Measurements from ENCODE around the gene NXPH4. TPM values are rescaled to one million over a fixed set of nuclear protein-coding genes. Genes with fewer than 3 reads are reported as not detected.

The NXPH4 gene
- total RNA-seq (under 1 TPM; 0.41 to 0.55 TPM), polyA plus RNA-seq (not detected), total RNA-seq (0 to 0.17 (median 0) reads per million in 6 experiments)

- peaks cover 36 to 57% (median 54%) of the 10 kb centered on the region in 4 donors for H3K4me1 Mint-ChIP-seq
- peaks cover 47 to 80% (median 66%) of the 10 kb centered on the region in 5 donors for H3K27me3 Mint-ChIP-seq
- POLR2A ChIA-PET: interaction anchor here (1.1 to 5.1 kb wide), 3 partner anchors 13 to 24 kb away, joined by 3 to 72 read pairs (median 28); partner anchors contain the start of gene SHMT2
Measured at GRCh38 chr12:57216014-57216911, at the start of gene NXPH4. Gene NXPH4 (plus strand): TSS chr12:57216794. CDS start chr12:57216970, 176 bp downstream.

GRCh38 chr12:57166971-57167371, 49.6 kb upstream of the NXPH4 start:
- no peak overlapping the region for H3K4me3 Mint-ChIP-seq
- H3K27ac Mint-ChIP-seq: peak overlapping the region in 2 of 10 donors; percentile 55 to 84
- H3K27me3 Mint-ChIP-seq: no peaks in the 10 kb centered on the region
- H3K36me3 Mint-ChIP-seq: no peaks in the 10 kb centered on the region
- H3K9me3 Mint-ChIP-seq: no peaks in the 10 kb centered on the region
- H3K4me1 Mint-ChIP-seq: peaks cover 0 to 6% (median 0%) of the 10 kb centered on the region in 4 donors
- ATAC-seq (no peak), DNase-seq (no peak)
- POLR2A ChIA-PET: no interaction called here

More at GRCh38 chr12:57216014-57216911, at the start of gene NXPH4:
- ATAC-seq (peak; percentile 9 to 31), DNase-seq (peak in 6 of 10 donors; percentile 28 to 73 (median 46))
- Mint-ChIP-seq H3K9me3 (no peaks in the 10 kb centered on the region), H3K4me3 (peak within 1 kb of the TSS; percentile 66 to 90 (median 86)), H3K27ac (peak within 1 kb of the TSS in 5 of 10 donors; percentile 35 to 90 (median 68)), H3K36me3 (peaks cover 0 to 6% (median 0%) of the 10 kb centered on the region in 3 donors)

DNA sequence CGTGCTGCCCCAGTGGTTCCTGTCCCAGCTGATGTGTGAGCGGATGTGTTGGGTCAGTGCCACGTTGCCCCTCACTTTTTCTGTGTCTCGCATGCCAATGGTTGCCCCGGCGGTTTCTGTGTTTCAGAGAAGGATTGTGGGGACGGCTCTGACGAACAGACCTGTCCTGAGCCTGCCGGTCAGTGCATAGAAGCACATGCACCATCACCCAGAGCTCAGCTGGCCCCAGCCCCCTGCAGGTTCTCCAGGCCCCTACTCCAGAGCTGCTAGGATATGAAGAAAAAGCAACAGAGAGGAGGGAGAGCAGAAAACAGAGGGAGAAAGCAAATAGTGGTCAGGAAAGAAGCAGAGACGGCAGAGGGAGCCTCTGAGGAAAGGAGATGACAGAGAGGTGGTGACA, 48.5 kb upstream of the NXPH4 start:
- DNase-seq (no peak), ATAC-seq (no peak)
- peaks cover 0 to 1% (median under 1%) of the 10 kb centered on the region in 5 donors for H3K27me3 Mint-ChIP-seq
- peaks cover 0 to 7% (median 0%) of the 10 kb centered on the region in 4 donors for H3K4me1 Mint-ChIP-seq
- no peaks in the 10 kb centered on the region for H3K36me3 Mint-ChIP-seq
- no peak overlapping the region for H3K4me3 Mint-ChIP-seq
- no peaks in the 10 kb centered on the region for H3K9me3 Mint-ChIP-seq
- no peak overlapping the region for H3K27ac Mint-ChIP-seq
- POLR2A ChIA-PET: no interaction called here

GRCh38 chr12:57169046-57169795, 47.4 kb upstream of the NXPH4 start:
- POLR2A ChIA-PET: no interaction called here
- ATAC-seq (no peak), DNase-seq (no peak)
- Mint-ChIP-seq H3K27ac (no peak overlapping the region), H3K36me3 (no peaks in the 10 kb centered on the region), H3K27me3 (peaks cover 0 to 3% (median 1%) of the 10 kb centered on the region in 5 donors), H3K4me1 (peaks cover 0 to 8% (median 0%) of the 10 kb centered on the region in 4 donors), H3K4me3 (no peak overlapping the region), H3K9me3 (no peaks in the 10 kb centered on the region)

DNA sequence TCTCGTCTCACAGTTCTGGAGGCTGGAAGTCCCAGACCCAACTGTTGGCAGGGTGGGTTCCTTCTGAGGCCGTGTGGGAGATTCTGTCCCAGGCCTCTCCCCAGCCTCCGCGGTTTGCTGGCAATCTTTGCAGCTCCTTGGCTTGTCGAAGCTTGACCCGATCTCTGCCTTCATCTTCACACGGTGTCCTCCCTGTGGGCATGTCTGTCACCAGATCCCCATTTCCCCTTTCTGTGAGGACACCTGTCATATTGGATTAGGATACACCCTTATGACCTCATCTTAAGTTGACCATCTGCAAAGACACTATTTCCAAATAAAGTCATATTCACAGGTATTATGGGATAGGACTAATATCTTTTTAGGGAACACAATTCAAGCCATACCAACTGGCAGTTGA, 46.6 kb upstream of the NXPH4 start:
- Mint-ChIP-seq H3K4me1 (peaks cover 0 to 8% (median 0%) of the 10 kb centered on the region in 4 donors), H3K27ac (no peak overlapping the region)
- POLR2A ChIA-PET: no interaction called here

GRCh38 chr12:57170408-57170807, 46.2 kb upstream of the NXPH4 start:
- no peaks in the 10 kb centered on the region for H3K9me3 Mint-ChIP-seq
- H3K4me3 Mint-ChIP-seq: no peak overlapping the region
- H3K4me1 Mint-ChIP-seq: peaks cover 0 to 8% (median 0%) of the 10 kb centered on the region in 4 donors
- no peak for ATAC-seq
- peak overlapping the region in 2 of 10 donors; percentile 39 to 63 for H3K27ac Mint-ChIP-seq
- no peaks in the 10 kb centered on the region for H3K36me3 Mint-ChIP-seq
- peaks cover 0 to 3% (median 1%) of the 10 kb centered on the region in 5 donors for H3K27me3 Mint-ChIP-seq
- POLR2A ChIA-PET: no interaction called here
- no peak for DNase-seq

More for the DNA sequence above, 46.6 kb upstream of the NXPH4 start:
- no peak overlapping the region for H3K4me3 Mint-ChIP-seq
- H3K36me3 Mint-ChIP-seq: no peaks in the 10 kb centered on the region
- ATAC-seq: no peak
- H3K27me3 Mint-ChIP-seq: peaks cover 0 to 3% (median 1%) of the 10 kb centered on the region in 5 donors
- no peaks in the 10 kb centered on the region for H3K9me3 Mint-ChIP-seq
- DNase-seq: no peak

DNA sequence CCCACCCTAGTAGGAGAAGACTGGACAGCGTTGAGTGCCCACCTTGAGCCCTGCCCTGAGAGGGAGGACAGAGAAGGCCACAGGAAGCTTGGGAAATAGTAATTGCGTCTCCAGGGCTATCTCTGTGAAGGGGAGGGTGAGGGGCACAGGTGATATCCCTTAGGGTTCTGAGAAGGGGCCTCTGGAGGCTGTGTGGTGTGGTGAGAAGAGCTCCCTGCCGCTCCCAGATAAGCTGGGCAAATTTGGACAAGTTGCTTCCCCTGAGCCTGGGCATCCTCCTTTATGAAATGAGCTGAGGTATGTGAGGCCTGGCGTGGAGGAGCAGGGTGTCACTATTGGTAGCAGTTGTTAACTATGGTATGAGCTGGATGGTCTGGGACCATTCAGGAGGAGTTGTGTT, 45.7 kb upstream of the NXPH4 start:
- H3K27ac Mint-ChIP-seq: peak overlapping the region in 1 of 10 donors; percentile 63
- no peaks in the 10 kb centered on the region for H3K9me3 Mint-ChIP-seq
- H3K36me3 Mint-ChIP-seq: no peaks in the 10 kb centered on the region
- peaks cover 0 to 3% (median 1%) of the 10 kb centered on the region in 5 donors for H3K27me3 Mint-ChIP-seq
- peaks cover 0 to 10% (median under 1%) of the 10 kb centered on the region in 4 donors for H3K4me1 Mint-ChIP-seq
- DNase-seq (no peak), ATAC-seq (no peak)
- no peak overlapping the region for H3K4me3 Mint-ChIP-seq
- POLR2A ChIA-PET: no interaction called here

DNA sequence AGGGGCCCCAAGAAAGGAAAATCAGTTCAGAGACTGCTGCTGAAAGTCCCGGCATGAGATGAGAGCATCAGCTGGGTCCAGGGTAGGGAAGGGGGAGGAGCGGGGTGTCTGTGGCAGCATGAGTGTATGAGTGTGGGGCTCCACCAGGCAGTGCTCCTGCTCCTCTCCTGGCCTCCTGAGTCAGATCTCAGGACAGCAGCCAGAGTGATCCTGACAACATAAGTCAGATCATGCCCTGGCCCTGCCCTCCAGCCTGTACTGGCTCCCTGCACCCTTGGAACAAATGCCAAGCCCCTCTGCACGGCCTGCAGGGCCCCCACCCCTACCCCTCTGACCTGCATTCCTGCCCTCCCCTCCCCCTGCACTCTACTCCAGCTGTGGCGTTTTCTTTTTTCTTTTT, 44.9 kb upstream of the NXPH4 start:
- Mint-ChIP-seq H3K4me3 (no peak overlapping the region), H3K9me3 (no peaks in the 10 kb centered on the region), H3K27me3 (peaks cover 0 to 3% (median 1%) of the 10 kb centered on the region in 5 donors), H3K36me3 (no peaks in the 10 kb centered on the region), H3K4me1 (peaks cover 0 to 11% (median 1%) of the 10 kb centered on the region in 4 donors), H3K27ac (no peak overlapping the region)
- ATAC-seq (no peak), DNase-seq (no peak)
- POLR2A ChIA-PET: no interaction called here

DNA sequence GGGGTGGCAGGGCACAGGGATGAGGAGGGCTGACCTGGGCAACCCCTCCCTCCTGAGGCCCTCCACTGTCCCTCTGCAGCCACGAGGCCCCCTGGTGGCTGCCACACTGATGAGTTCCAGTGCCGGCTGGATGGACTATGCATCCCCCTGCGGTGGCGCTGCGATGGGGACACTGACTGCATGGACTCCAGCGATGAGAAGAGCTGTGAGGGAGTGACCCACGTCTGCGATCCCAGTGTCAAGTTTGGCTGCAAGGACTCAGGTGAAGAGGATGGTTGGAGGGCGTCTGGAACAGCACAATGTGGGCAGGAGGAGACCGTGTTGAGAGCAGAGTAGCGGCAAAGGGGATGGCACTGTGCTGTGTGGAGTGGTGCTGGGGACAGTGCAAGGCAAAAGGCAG, 43.5 kb upstream of the NXPH4 start:
- Mint-ChIP-seq H3K27ac (peak overlapping the region in 1 of 10 donors; percentile 43), H3K4me3 (no peak overlapping the region), H3K4me1 (peaks cover 0 to 11% (median 1%) of the 10 kb centered on the region in 4 donors), H3K27me3 (peaks cover 0 to 3% (median 1%) of the 10 kb centered on the region in 5 donors), H3K36me3 (no peaks in the 10 kb centered on the region), H3K9me3 (no peaks in the 10 kb centered on the region)
- DNase-seq: peak in 3 of 10 donors; percentile 7 to 12 (median 9)
- POLR2A ChIA-PET: interaction anchor here (0.7 kb wide), 1 partner anchor 49 kb away, joined by 4 read pairs; no protein-coding TSS in a partner anchor
- ATAC-seq: peak in 1 of 2 donors; percentile 61

- DNase-seq (no peak), ATAC-seq (no peak)
- H3K4me3 Mint-ChIP-seq: no peak overlapping the region
- H3K36me3 Mint-ChIP-seq: no peaks in the 10 kb centered on the region
- H3K4me1 Mint-ChIP-seq: peaks cover 0 to 11% (median 1%) of the 10 kb centered on the region in 4 donors
- peaks cover 0 to 3% (median 1%) of the 10 kb centered on the region in 5 donors for H3K27me3 Mint-ChIP-seq
- POLR2A ChIA-PET: no interaction called here
- no peaks in the 10 kb centered on the region for H3K9me3 Mint-ChIP-seq
- peak overlapping the region in 1 of 10 donors; percentile 19 for H3K27ac Mint-ChIP-seq
Measured at GRCh38 chr12:57173683-57174082, 42.9 kb upstream of the NXPH4 start.

DNA sequence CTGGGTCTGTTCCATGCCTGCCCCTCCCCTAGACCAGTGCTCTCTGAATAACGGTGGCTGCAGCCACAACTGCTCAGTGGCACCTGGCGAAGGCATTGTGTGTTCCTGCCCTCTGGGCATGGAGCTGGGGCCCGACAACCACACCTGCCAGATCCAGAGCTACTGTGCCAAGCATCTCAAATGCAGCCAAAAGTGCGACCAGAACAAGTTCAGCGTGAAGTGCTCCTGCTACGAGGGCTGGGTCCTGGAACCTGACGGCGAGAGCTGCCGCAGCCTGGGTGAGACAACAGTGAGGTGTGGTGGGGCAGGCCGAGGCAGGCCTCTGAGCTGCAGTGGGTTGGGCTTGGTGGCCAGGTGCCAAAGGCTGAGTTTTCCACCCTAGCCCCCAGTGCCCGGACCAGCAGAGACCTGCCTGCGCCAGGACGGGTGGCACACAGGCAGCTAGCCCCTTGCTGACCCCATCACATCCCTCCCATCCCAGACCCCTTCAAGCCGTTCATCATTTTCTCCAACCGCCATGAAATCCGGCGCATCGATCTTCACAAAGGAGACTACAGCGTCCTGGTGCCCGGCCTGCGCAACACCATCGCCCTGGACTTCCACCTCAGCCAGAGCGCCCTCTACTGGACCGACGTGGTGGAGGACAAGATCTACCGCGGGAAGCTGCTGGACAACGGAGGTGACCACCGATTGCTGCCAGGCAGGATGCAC, 41.0 kb upstream of the NXPH4 start:
- Mint-ChIP-seq H3K27ac (no peak overlapping the region), H3K4me3 (no peak overlapping the region), H3K36me3 (no peaks in the 10 kb centered on the region), H3K9me3 (no peaks in the 10 kb centered on the region), H3K4me1 (peaks cover 0 to 11% (median 1%) of the 10 kb centered on the region in 4 donors), H3K27me3 (peaks cover 0 to 3% (median 1%) of the 10 kb centered on the region in 5 donors)
- POLR2A ChIA-PET: no interaction called here
- ATAC-seq (peak in 1 of 2 donors; percentile 30), DNase-seq (peak in 5 of 10 donors; percentile 11 to 26 (median 21))

DNA sequence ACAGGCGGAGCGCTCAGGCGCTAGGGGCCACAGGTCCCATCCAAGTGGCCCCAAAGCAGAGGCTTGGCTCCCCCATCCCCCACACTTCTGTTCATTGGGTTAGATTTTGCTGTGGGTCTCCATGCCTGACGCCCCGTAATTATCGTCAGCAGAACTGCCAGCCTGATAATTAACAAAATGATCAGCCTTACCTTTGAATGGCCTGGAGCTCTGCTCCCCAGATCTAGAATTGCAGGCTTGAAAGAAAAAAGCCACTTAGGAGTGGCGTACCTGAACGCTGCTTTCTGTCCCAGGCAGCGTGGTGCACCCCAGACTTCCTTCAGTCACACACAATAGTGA, 40.5 kb upstream of the NXPH4 start:
- Mint-ChIP-seq H3K27ac (no peak overlapping the region), H3K27me3 (peaks cover 0 to 3% (median 1%) of the 10 kb centered on the region in 5 donors), H3K9me3 (no peaks in the 10 kb centered on the region), H3K36me3 (no peaks in the 10 kb centered on the region), H3K4me3 (no peak overlapping the region), H3K4me1 (peaks cover 0 to 8% (median 1%) of the 10 kb centered on the region in 4 donors)
- no peak for ATAC-seq
- no peak for DNase-seq
- POLR2A ChIA-PET: no interaction called here

Measured in naive thymus-derived CD8-positive, alpha-beta T cell (primary cell).